GOT3 (cell line): ENCODE data around the gene PICALM.

Experiments used
- DNase-seq: peaks from one replicate; lab custom pipeline; 2025; ENCODE audit warnings: mixed read lengths; lab: John Stamatoyannopoulos, UW

Gene PICALM

GRCh38 chr11:86047275-86047991, 21.5 kb downstream of the PICALM start:
- no peak for DNase-seq

- DNase-seq = no peak
Measured at GRCh38 chr11:86046116-86046515, 22.8 kb downstream of the PICALM start.

- no peak for DNase-seq
Measured at GRCh38 chr11:86043765-86044503, 24.9 kb downstream of the PICALM start.

GRCh38 chr11:86041975-86042378, 26.9 kb downstream of the PICALM start:
- DNase-seq = no peak

- DNase-seq = no peak
Measured at GRCh38 chr11:86040919-86041850, 27.7 kb downstream of the PICALM start.

- DNase-seq = no peak
Measured at GRCh38 chr11:86039094-86039493, 29.8 kb downstream of the PICALM start.

- no peak for DNase-seq
Measured at GRCh38 chr11:86037743-86038142, 31.1 kb downstream of the PICALM start.

- DNase-seq = no peak
Measured at GRCh38 chr11:86035920-86036319, 33.0 kb downstream of the PICALM start.

GRCh38 chr11:86035164-86035563, 33.7 kb downstream of the PICALM start:
- DNase-seq = no peak

GRCh38 chr11:86034710-86035109, 34.2 kb downstream of the PICALM start:
- no peak for DNase-seq

GRCh38 chr11:86021377-86021776, 47.5 kb downstream of the PICALM start:
- no peak for DNase-seq

GRCh38 chr11:86018249-86018648, 50.6 kb downstream of the PICALM start:
- DNase-seq = no peak

GRCh38 chr11:86016451-86016850, 52.4 kb downstream of the PICALM start:
- DNase-seq = no peak

- DNase-seq = no peak
Measured at GRCh38 chr11:86015699-86016098, 53.2 kb downstream of the PICALM start.

- DNase-seq = no peak
Measured at GRCh38 chr11:86014221-86014620, 54.7 kb downstream of the PICALM start.

- DNase-seq = no peak
Measured at GRCh38 chr11:86013713-86014112, 55.2 kb downstream of the PICALM start.

- DNase-seq = no peak
Measured at GRCh38 chr11:86011175-86011574, 57.7 kb downstream of the PICALM start.

GRCh38 chr11:86003654-86004053, 65.2 kb downstream of the PICALM start:
- no peak for DNase-seq

GRCh38 chr11:86002431-86002830, 66.5 kb downstream of the PICALM start:
- no peak for DNase-seq

GRCh38 chr11:85991508-85991907, 77.4 kb downstream of the PICALM start:
- no peak for DNase-seq

GRCh38 chr11:85989746-85990145, 79.1 kb downstream of the PICALM start:
- no peak for DNase-seq

GRCh38 chr11:85988780-85989179, 80.1 kb downstream of the PICALM start:
- DNase-seq = no peak
